HFFc6 (cell line): ENCODE data around the gene PKP4. TPM values are rescaled to one million over a fixed set of nuclear protein-coding genes. Genes with fewer than 3 reads are reported as not detected.

Source experiments
- DNase-seq: peaks from one replicate; pipeline ENCODE4 v3.0.0-alpha.2; 2018
- H3K27ac Mint-ChIP-seq: 2 replicates; pipeline ENCODE4 v1.8.0; 2020; ENCODE audit warnings: mild to moderate bottlenecking, mixed read lengths
- H3K27me3 Mint-ChIP-seq: 2 replicates; pipeline ENCODE4 v1.8.0; 2021; ENCODE audit warnings: mild to moderate bottlenecking, moderate library complexity, mixed read lengths; ENCODE audit not compliant: insufficient read depth
- H3K36me3 Mint-ChIP-seq: 2 replicates; pipeline ENCODE4 v1.8.0; 2021; ENCODE audit warnings: low read depth, mixed read lengths
- H3K4me1 Mint-ChIP-seq: 2 replicates; pipeline ENCODE4 v1.8.0; 2020; ENCODE audit warnings: low read depth, mixed read lengths
- H3K4me3 Mint-ChIP-seq: 2 replicates; pipeline ENCODE4 v1.8.0; 2020; ENCODE audit warnings: mild to moderate bottlenecking, moderate library complexity, mixed read lengths
- H3K9me3 Mint-ChIP-seq: 2 replicates; pipeline ENCODE4 v1.8.0; 2020; ENCODE audit warnings: mild to moderate bottlenecking, mixed read lengths
- total RNA-seq, 6 experiments: library from RNA; stranded (reverse); fragmentation: NEBNext Ultra II Directional; extraction: Animal tissue kit (Norgen Biotek cat#: 25700); gene quantifications; 2 replicates in 1 of 6; 3 replicates in 5 of 6; pipeline ENCODE4 v1.2.3, GENCODE V29; 2021
- TF ChIP-seq, protein P1 (sequence below): fragments of 200-600 bp; sonication (generic); IDR thresholded peaks from 2 replicates; pipeline ENCODE4 v1.5.0; 2021; ENCODE audit warnings: antibody characterized with exemption, mild to moderate bottlenecking

The PKP4 gene
- total RNA-seq, 6 experiments from 2014 or later, result 35.9 to 48.9 (median 43.5) TPM

DNA sequence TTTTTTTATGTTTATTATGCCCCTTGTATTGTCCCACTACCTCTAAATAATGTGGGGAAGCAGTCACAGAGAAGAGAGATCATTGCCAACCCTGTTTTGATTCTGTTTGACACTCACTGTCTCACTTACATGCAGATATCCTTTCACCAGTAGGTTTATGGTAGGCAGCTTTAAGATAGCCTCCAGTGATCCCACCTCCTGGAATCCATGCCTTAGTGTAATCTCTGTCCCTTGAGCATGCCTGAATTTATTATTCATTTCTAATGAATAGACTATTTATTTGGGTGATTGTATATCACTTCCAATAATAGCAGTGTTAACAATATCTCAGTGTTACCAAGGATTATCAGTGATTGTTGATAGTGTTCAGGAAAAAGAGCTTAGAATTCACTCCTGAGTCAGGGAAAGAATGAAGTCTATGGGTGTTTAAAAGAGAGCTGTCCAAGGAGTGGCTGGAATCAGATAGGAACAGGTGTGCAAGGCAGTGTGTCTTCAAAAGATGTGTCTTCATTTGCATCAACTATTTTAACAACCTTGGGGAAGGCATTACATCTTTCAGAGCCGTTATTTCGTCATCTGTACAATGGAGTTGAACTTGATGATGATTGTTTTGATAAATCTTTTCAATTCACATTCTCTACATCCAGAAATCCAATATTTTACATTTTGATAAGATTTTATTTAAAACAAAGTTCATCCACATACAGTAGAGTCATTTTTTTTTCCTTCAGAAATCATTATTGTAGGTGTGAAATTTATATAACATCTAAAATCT is 31.9 kb downstream of the PKP4 start:
- Mint-ChIP-seq H3K27me3 (no peaks in the 10 kb centered on the region), H3K36me3 (no peaks in the 10 kb centered on the region; the same call in 1 of the 2 replicates), H3K4me3 (no peak overlapping the region), H3K9me3 (no peaks in the 10 kb centered on the region), H3K27ac (peak overlapping the region; percentile 80), H3K4me1 (peaks cover 50% of the 10 kb centered on the region)
- TF ChIP-seq, protein P1, sequence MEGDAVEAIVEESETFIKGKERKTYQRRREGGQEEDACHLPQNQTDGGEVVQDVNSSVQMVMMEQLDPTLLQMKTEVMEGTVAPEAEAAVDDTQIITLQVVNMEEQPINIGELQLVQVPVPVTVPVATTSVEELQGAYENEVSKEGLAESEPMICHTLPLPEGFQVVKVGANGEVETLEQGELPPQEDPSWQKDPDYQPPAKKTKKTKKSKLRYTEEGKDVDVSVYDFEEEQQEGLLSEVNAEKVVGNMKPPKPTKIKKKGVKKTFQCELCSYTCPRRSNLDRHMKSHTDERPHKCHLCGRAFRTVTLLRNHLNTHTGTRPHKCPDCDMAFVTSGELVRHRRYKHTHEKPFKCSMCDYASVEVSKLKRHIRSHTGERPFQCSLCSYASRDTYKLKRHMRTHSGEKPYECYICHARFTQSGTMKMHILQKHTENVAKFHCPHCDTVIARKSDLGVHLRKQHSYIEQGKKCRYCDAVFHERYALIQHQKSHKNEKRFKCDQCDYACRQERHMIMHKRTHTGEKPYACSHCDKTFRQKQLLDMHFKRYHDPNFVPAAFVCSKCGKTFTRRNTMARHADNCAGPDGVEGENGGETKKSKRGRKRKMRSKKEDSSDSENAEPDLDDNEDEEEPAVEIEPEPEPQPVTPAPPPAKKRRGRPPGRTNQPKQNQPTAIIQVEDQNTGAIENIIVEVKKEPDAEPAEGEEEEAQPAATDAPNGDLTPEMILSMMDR, result no peak
- no peak for DNase-seq

DNA sequence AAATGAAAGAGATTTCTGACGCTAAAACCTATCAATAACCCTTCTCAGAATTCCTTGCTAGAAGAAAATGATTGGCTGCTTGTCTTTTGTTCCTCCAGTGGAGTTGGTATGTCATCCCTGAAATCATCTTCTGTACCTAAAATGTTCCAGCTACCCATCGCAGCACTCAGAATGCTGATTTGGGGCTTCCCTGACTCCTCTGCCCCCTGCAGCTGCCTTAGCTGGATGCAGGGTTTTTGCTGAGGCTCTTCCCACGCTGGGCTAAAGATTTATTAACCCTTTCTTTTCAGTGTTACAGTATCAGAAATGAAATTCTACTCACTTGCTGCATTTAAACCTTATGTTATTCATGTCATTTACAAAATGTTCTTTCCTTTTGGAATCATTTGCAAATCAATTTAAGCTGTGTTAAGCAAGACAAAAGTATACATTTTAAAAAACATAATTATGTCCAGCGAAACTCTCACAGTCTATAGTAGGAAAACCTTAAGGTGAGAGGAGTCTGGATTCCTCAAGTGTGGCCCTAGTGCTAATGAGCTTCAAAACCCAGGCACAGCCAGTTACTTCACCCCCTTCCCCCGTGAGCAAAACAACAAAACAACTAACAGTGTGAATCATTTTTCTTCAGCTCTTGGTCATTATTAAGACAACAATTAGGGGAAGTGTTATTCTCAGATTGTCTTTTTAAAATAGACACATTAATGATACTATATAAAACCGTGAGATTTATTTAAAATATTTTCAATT is 32.8 kb downstream of the PKP4 start:
- H3K27ac Mint-ChIP-seq, result no peak overlapping the region

DNA sequence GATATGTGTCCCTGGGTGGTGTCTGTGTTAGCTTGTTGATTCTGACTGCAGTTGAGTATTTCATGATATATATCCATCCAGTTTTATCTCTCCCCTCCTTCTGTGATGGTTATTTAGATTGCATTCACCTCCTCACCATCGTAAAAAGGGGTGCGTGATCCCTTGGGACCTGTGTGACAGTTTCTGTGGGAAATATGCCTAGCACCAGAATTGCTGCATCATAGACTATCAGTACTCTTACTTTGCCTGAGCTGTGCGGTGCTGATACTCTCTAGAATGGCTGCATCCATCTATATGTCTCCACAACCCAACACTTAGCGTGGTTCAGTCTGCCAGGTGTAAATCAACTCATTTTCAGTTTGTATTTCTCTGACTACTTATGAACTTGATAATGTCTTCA is 34.3 kb downstream of the PKP4 start:
- TF ChIP-seq, protein P1, result no peak
- no peak for DNase-seq
- no peaks in the 10 kb centered on the region for H3K9me3 Mint-ChIP-seq
- no peaks in the 10 kb centered on the region for H3K36me3 Mint-ChIP-seq
- no peaks in the 10 kb centered on the region for H3K27me3 Mint-ChIP-seq
- H3K4me1 Mint-ChIP-seq, result peaks cover 66% of the 10 kb centered on the region
- H3K27ac Mint-ChIP-seq, result no peak overlapping the region
- no peak overlapping the region for H3K4me3 Mint-ChIP-seq

More for the DNA sequence above, 32.8 kb downstream of the PKP4 start:
- Mint-ChIP-seq H3K4me1 (peaks cover 59% of the 10 kb centered on the region), H3K27me3 (no peaks in the 10 kb centered on the region), H3K36me3 (no peaks in the 10 kb centered on the region; the same call in 1 of the 2 replicates), H3K9me3 (no peaks in the 10 kb centered on the region), H3K4me3 (no peak overlapping the region)
- no peak for DNase-seq
- TF ChIP-seq, protein P1, result no peak

- Mint-ChIP-seq H3K4me1 (peaks cover 66% of the 10 kb centered on the region), H3K4me3 (no peak overlapping the region), H3K27ac (no peak overlapping the region)
Observed at GRCh38 chr2:158493458-158493857, 36.7 kb downstream of the PKP4 start.

GRCh38 chr2:158495175-158495574 is 38.4 kb downstream of the PKP4 start:
- no peaks in the 10 kb centered on the region for H3K9me3 Mint-ChIP-seq
- TF ChIP-seq, protein P1, result no peak
- H3K36me3 Mint-ChIP-seq, result no peaks in the 10 kb centered on the region
- H3K27me3 Mint-ChIP-seq, result no peaks in the 10 kb centered on the region
- no peak overlapping the region for H3K4me3 Mint-ChIP-seq
- DNase-seq, result peak; percentile 61
- peak overlapping the region; percentile 47 for H3K27ac Mint-ChIP-seq
- H3K4me1 Mint-ChIP-seq, result peaks cover 72% of the 10 kb centered on the region

More at GRCh38 chr2:158493458-158493857, 36.7 kb downstream of the PKP4 start:
- TF ChIP-seq, protein P1, result no peak
- Mint-ChIP-seq H3K36me3 (no peaks in the 10 kb centered on the region), H3K9me3 (no peaks in the 10 kb centered on the region), H3K27me3 (no peaks in the 10 kb centered on the region)
- DNase-seq, result no peak
